HepG2 (cell line): ENCODE data around the gene EIF4EBP3. TPM values are rescaled to one million over a fixed set of nuclear protein-coding genes. Genes with fewer than 3 reads are reported as not detected.

ENCODE experiments used
- ATAC-seq: fragments of 200-7000 bp; cut with Tn5 transposase; 3 replicates; pipeline ENCODE4 v1.9.1; 2020; ENCODE audit warnings: mild to moderate bottlenecking, moderate library complexity
- BruUV-seq: library from RNA; stranded (reverse); fragments of 400-500 nt; replicated peaks from 2 replicates; lab custom pipeline; 2021; lab: Mats Ljungman, UMichigan
- CTCF ChIA-PET: fragments of 300-600 bp; formaldehyde crosslinking; extraction: SDS; loops from one replicate; lab custom pipeline; 2021; ENCODE audit warnings: low total read pairs, inconsistent platforms, low intra/inter-chr PET ratio; lab: Yijun Ruan, JAX
- POLR2A ChIA-PET: fragments of 350-600 bp; sonication (Branson Sonifier 250); formaldehyde crosslinking; loops from one replicate; lab custom pipeline; 2020; ENCODE audit warnings: antibody characterized with exemption, inconsistent platforms; lab: Yijun Ruan, JAX
- DNase-seq: peaks from one replicate; pipeline ENCODE4 v3.0.0-alpha.2; 2015; ENCODE audit warnings: low spot score
- FAIRE-seq: peaks from 3 replicates; lab custom pipeline; 2011; peaks lifted over from hg19 to GRCh38; lab: Jason Lieb, UNC
- H2AFZ ChIP-seq: one replicate; pipeline ENCODE4 v1.6.1; 2011; ENCODE audit warnings: low read length, inconsistent platforms
- H3K27ac ChIP-seq: fragments of 300-600 bp; 3 replicates; pipeline ENCODE4 v1.8.0; 2011; ENCODE audit warnings: mixed run types, mild to moderate bottlenecking, mixed read lengths, low read length, inconsistent platforms; ENCODE audit not compliant: insufficient read depth; ENCODE audit errors: extremely low read length
- H3K27me3 ChIP-seq, 2 experiments: fragments of 200-600 bp in 1 of 2; 2 replicates in 1 of 2; 3 replicates in 1 of 2; pipeline versions ENCODE4 v1.6.0 to v1.8.0; 2011; ENCODE audit warnings: low read length in 2 of 2, mild to moderate bottlenecking in 2 of 2, moderate library complexity in 2 of 2, inconsistent platforms in 1 of 2; ENCODE audit not compliant: insufficient read depth in 2 of 2, control insufficient read depth in 1 of 2
- H3K36me3 ChIP-seq, 2 experiments: fragments of 200-600 bp in 1 of 2; replicated peaks in 1 of 2; 2 replicates in 1 of 2; 3 replicates in 1 of 2; pipeline versions ENCODE4 v1.5.1 to v1.8.0; 2011; ENCODE audit warnings: low read length in 2 of 2, inconsistent platforms in 1 of 2; ENCODE audit not compliant: insufficient read depth in 2 of 2, control insufficient read depth in 1 of 2
- H3K4me1 ChIP-seq: 2 replicates; pipeline ENCODE4 v1.5.1; 2012; ENCODE audit warnings: low read length, inconsistent platforms; ENCODE audit not compliant: insufficient read depth
- H3K4me2 ChIP-seq: 2 replicates; pipeline ENCODE4 v1.6.0; 2011; ENCODE audit warnings: low read depth, low read length, inconsistent platforms
- H3K4me3 ChIP-seq, 3 experiments: fragments of 200-600 bp in 1 of 3; sonication (generic), shearing (Covaris generic) in 1 of 3; replicated peaks in 1 of 3; 2 replicates each; pipeline ENCODE4 v1.5.1; 2011 to 2016; ENCODE audit warnings: low read length in 3 of 3, inconsistent platforms in 2 of 3, low read depth in 2 of 3, mild to moderate bottlenecking in 2 of 3, control low read depth in 1 of 3, mixed read lengths in 1 of 3; ENCODE audit not compliant: insufficient read depth in 1 of 3
- H3K79me2 ChIP-seq: one replicate; pipeline ENCODE4 v1.6.1; 2011; ENCODE audit warnings: low read length, inconsistent platforms; ENCODE audit not compliant: insufficient read depth
- H3K9ac ChIP-seq: 2 replicates; pipeline ENCODE4 v1.6.0; 2011; ENCODE audit warnings: mild to moderate bottlenecking, low read depth, low read length, inconsistent platforms; ENCODE audit not compliant: insufficient read depth
- H3K9me3 ChIP-seq: 2 replicates; pipeline ENCODE4 v1.5.1; 2012; ENCODE audit warnings: mild to moderate bottlenecking, low read length
- H4K20me1 ChIP-seq: 2 replicates; pipeline ENCODE4 v1.6.0; 2011; ENCODE audit warnings: inconsistent platforms, mild to moderate bottlenecking, low read length, moderate library complexity; ENCODE audit not compliant: insufficient read depth
- FOXM1 ChIP-seq: sonication (generic); formaldehyde crosslinking; IDR thresholded peaks from 2 replicates; pipeline ENCODE4 v1.5.0; 2020; ENCODE audit warnings: missing genetic modification reagents
- FOXO4 ChIP-seq: sonication (generic); formaldehyde crosslinking; conservative IDR thresholded peaks from 2 replicates; pipeline ENCODE4 v1.8.1; 2023; ENCODE audit warnings: missing genetic modification reagents
- HCFC1 ChIP-seq: fragments of 150-350 bp; IDR thresholded peaks from 2 replicates; pipeline ENCODE4 v1.6.1; 2014; ENCODE audit warnings: low read depth, low read length
- HOMEZ ChIP-seq: IDR thresholded peaks from 2 replicates; pipeline ENCODE4 v1.6.1; 2016; ENCODE audit warnings: low read depth
- HOXD1 ChIP-seq: sonication (generic); formaldehyde crosslinking; IDR thresholded peaks from 2 replicates; pipeline ENCODE4 v1.5.0; 2020; ENCODE audit warnings: missing genetic modification reagents
- JARID2 ChIP-seq: sonication (generic); formaldehyde crosslinking; IDR thresholded peaks from 2 replicates; pipeline ENCODE4 v1.8.1; 2023; ENCODE audit warnings: missing genetic modification reagents, inconsistent platforms; ENCODE audit not compliant: insufficient replicate concordance
- NRL ChIP-seq: sonication (generic); formaldehyde crosslinking; IDR thresholded peaks from 2 replicates; pipeline ENCODE4 v1.5.0; 2020; ENCODE audit warnings: missing genetic modification reagents, mild to moderate bottlenecking, moderate library complexity, borderline replicate concordance
- SRSF1 ChIP-seq: fragments of 200-400 bp; formaldehyde crosslinking; optimal IDR thresholded peaks from 2 replicates; pipeline ENCODE3; 2017; ENCODE audit warnings: mild to moderate bottlenecking, low read depth, low read length, moderate library complexity
- SRSF4 ChIP-seq: fragments of 200-400 bp; formaldehyde crosslinking; IDR thresholded peaks from one replicate; pipeline ENCODE4 v1.6.1; 2018; ENCODE audit warnings: mild to moderate bottlenecking, low read depth, low read length, moderate library complexity; ENCODE audit not compliant: poor library complexity, severe bottlenecking
- TARDBP ChIP-seq: sonication (generic); formaldehyde crosslinking; IDR thresholded peaks from 2 replicates; pipeline ENCODE4 v1.8.0; 2022; ENCODE audit warnings: mild to moderate bottlenecking, missing genetic modification reagents
- ZBTB1 ChIP-seq: sonication (generic); formaldehyde crosslinking; IDR thresholded peaks from 2 replicates; pipeline ENCODE4 v1.4.0; 2020; ENCODE audit warnings: missing genetic modification reagents, borderline replicate concordance
- ZNF441 ChIP-seq: sonication (generic); formaldehyde crosslinking; IDR thresholded peaks from 2 replicates; pipeline ENCODE4 v1.7.0; 2021; ENCODE audit warnings: missing genetic modification reagents, borderline replicate concordance
- ZNF569 ChIP-seq: sonication (generic); formaldehyde crosslinking; IDR thresholded peaks from 2 replicates; pipeline ENCODE4 v1.5.0; 2020; ENCODE audit warnings: mild to moderate bottlenecking, missing genetic modification reagents, moderate library complexity, borderline replicate concordance
- ZNF614 ChIP-seq: IDR thresholded peaks from 2 replicates; pipeline ENCODE4 v1.6.1; 2018; ENCODE audit warnings: missing biosample characterization, missing genetic modification reagents, inconsistent platforms, borderline replicate concordance
- ZNF75D ChIP-seq: sonication (generic); formaldehyde crosslinking; IDR thresholded peaks from 2 replicates; pipeline ENCODE4 v1.8.1; 2023; ENCODE audit warnings: missing genetic modification reagents, mild to moderate bottlenecking, borderline replicate concordance
- ZNF883 ChIP-seq: sonication (generic); formaldehyde crosslinking; IDR thresholded peaks from 2 replicates; pipeline ENCODE4 v1.5.1; 2020; ENCODE audit warnings: mild to moderate bottlenecking, missing genetic modification reagents; ENCODE audit errors: not compliant biosample characterization
- WGBS: methylation state at CpG from one replicate; pipeline ENCODE4 v1.1.6; 2017; ENCODE audit warnings: low lambda C conversion rate; 5-methylcytosine and 5-hydroxymethylcytosine counted together
- in situ Hi-C: cut with HindIII; loops from 2 replicates; pipeline ENCODE4 v1.10.0; 2017; ENCODE audit warnings: low pct_unique_long_range_greater_than_20kb; ENCODE audit not compliant: extremely low pct_ligation_motif_present
- intact Hi-C: fragments of 100-400 bp; cut with micrococcal nuclease; formaldehyde crosslinking; loops from one replicate; pipeline ENCODE4 v1.10.0; 2022; ENCODE audit not compliant: unreplicated experiment
- polyA plus RNA-seq, 8 experiments: library from polyadenylated mRNA; depleted of rRNA in 3 of 8; stranded (reverse) in 7 of 8; unstranded in 1 of 8; fragments of >200 nt; fragmentation: Illumina TruSeq in 4 of 8; extraction: Trizol in 4 of 8; gene quantifications; 2 replicates each; pipeline versions ENCODE4 v1.2.1 to v1.2.3, GENCODE V29; 2011 to 2016; ENCODE audit warnings: low read depth in 4 of 8, missing spikeins in 1 of 8, mixed read lengths in 1 of 8; ENCODE audit not compliant: insufficient read depth in 1 of 8
- total RNA-seq, 5 experiments: library from RNA; depleted of rRNA; stranded (reverse); fragments of >200 nt; fragmentation: Illumina TruSeq; extraction: Trizol; gene quantifications; 2 replicates each; pipeline ENCODE4 v1.2.3, GENCODE V29; 2016; ENCODE audit warnings: low read depth in 1 of 5
- TF ChIP-seq, protein P1 (sequence below): sonication (generic); formaldehyde crosslinking; IDR thresholded peaks from 2 replicates; pipeline ENCODE4 v1.4.0; 2020; ENCODE audit warnings: missing genetic modification reagents
- TF ChIP-seq, protein P2 (sequence below): sonication (generic); IDR thresholded peaks from 2 replicates; pipeline ENCODE4 v1.6.1; 2016; ENCODE audit warnings: low read depth, borderline replicate concordance
- TF ChIP-seq, protein P3 (sequence below): sonication (generic); formaldehyde crosslinking; IDR thresholded peaks from 2 replicates; pipeline ENCODE4 v1.5.0; 2020; ENCODE audit warnings: missing genetic modification reagents
- TF ChIP-seq, protein P4 (sequence below): sonication (generic); formaldehyde crosslinking; IDR thresholded peaks from 2 replicates; pipeline ENCODE4 v1.8.0; 2022; ENCODE audit warnings: missing genetic modification reagents, low read depth, mild to moderate bottlenecking, borderline replicate concordance

The EIF4EBP3 gene
- total and polyA plus RNA-seq, 2 of the 13 experiments (the other 11 are each of a cell fraction or from before 2014, with no cell fraction given) = 0.61 to 1.7 TPM

GRCh38 chr5:140565780-140566095 is 18.3 kb downstream of the EIF4EBP3 start:
- in situ Hi-C loops = loop anchor here (10.0 kb wide), 1 partner anchor 159 kb away; no protein-coding TSS in a partner anchor
- CTCF ChIA-PET = no interaction called here
- FAIRE-seq (no peak), ATAC-seq (no peak), DNase-seq (no peak)
- Histone ChIP-seq H3K27me3 (peaks cover 0 to 5% of the 10 kb centered on the region in 2 experiments; a peak in 1 of 5 replicates), H3K36me3 (no peaks in the 10 kb centered on the region), H2AFZ (no peak overlapping the region), H3K27ac (no peak overlapping the region), H3K9ac (no peak overlapping the region), H3K4me1 (peaks cover 24% of the 10 kb centered on the region), H3K4me3 (no peak overlapping the region), H3K79me2 (no peaks in the 10 kb centered on the region), H3K4me2 (no peak overlapping the region), H4K20me1 (no peaks in the 10 kb centered on the region), H3K9me3 (no peaks in the 10 kb centered on the region)
- TF ChIP-seq JARID2 (CRISPR knock-in tag) = no peak
- TF ChIP-seq HOXD1 (CRISPR knock-in tag) = no peak
- no peak for TF ChIP-seq SRSF4
- no peak for TF ChIP-seq HCFC1
- no peak for TF ChIP-seq ZNF569 (CRISPR knock-in tag)
- TF ChIP-seq ZNF614 (CRISPR knock-in tag) = no peak
- no peak for TF ChIP-seq TARDBP
- TF ChIP-seq ZNF883 (CRISPR knock-in tag) = no peak
- TF ChIP-seq ZBTB1 (CRISPR knock-in tag) = no peak
- TF ChIP-seq, protein P1, sequence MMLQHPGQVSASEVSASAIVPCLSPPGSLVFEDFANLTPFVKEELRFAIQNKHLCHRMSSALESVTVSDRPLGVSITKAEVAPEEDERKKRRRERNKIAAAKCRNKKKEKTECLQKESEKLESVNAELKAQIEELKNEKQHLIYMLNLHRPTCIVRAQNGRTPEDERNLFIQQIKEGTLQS (CRISPR knock-in tag) = no peak
- TF ChIP-seq, protein P2, sequence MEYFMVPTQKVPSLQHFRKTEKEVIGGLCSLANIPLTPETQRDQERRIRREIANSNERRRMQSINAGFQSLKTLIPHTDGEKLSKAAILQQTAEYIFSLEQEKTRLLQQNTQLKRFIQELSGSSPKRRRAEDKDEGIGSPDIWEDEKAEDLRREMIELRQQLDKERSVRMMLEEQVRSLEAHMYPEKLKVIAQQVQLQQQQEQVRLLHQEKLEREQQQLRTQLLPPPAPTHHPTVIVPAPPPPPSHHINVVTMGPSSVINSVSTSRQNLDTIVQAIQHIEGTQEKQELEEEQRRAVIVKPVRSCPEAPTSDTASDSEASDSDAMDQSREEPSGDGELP = no peak
- no peak for TF ChIP-seq FOXO4 (CRISPR knock-in tag)
- TF ChIP-seq ZNF75D = no peak
- TF ChIP-seq ZNF441 (CRISPR knock-in tag) = no peak
- TF ChIP-seq, protein P3, sequence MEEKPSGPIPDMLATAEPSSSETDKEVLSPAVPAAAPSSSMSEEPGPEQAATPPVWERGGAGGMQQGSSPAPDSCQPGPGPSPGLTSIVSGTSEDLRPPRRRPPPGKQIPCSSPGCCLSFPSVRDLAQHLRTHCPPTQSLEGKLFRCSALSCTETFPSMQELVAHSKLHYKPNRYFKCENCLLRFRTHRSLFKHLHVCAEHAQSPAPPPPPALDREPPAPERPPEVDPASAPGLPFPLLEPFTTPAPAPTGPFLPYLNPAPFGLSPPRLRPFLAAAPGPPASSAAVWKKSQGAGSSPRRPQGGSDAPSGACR = no peak
- TF ChIP-seq, protein P4, sequence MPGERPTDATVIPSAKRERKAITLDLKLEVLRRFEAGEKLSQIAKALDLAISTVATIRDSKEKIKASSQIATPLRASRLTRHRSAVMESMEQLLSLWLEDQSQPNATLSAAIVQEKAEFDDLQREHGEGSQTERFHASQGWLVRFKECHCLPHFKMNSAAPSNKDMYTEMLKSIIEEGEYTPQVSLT = no peak
- no peak for TF ChIP-seq HOMEZ (CRISPR knock-in tag)
- TF ChIP-seq NRL (CRISPR knock-in tag) = no peak
- no peak for TF ChIP-seq FOXM1 (CRISPR knock-in tag)
- TF ChIP-seq SRSF1 = no peak
- WGBS = 91% methylated on average over 4 of the region's 4 CpGs
- intact Hi-C loops = no loop called here
- POLR2A ChIA-PET = interaction anchor here (2.5 kb wide), 1 partner anchor 8 kb away, joined by 7 read pairs; the partner anchor contains the start of gene SRA1
- no TSS peak for BruUV-seq
